Measurements from ENCODE around the gene SPIN1.

The SPIN1 gene

GRCh38 chr9:88481933-88482332 is 93.7 kb downstream of the SPIN1 start:
- TF ChIP-seq CTCF (IDR thresholded peaks at IDR 0.05; ENCODE audit: low read depth, low read length, missing control alignments): no peak
- no peak for DNase-seq (ENCODE audit: extremely low read depth, low read depth)
- H3K4me3 ChIP-seq (replicated peaks; ENCODE audit: low read depth, low read length): no peak overlapping the region

- no peak for DNase-seq (ENCODE audit: extremely low read depth, low read depth)
- TF ChIP-seq CTCF (IDR thresholded peaks at IDR 0.05; ENCODE audit: low read depth, low read length, missing control alignments): no peak
- no peak overlapping the region for H3K4me3 ChIP-seq (replicated peaks; ENCODE audit: low read depth, low read length)
Measured at GRCh38 chr9:88488166-88488565, 99.9 kb downstream of the SPIN1 start.

GRCh38 chr9:88494983-88495721 is 106.9 kb downstream of the SPIN1 start:
- no peak overlapping the region for H3K4me3 ChIP-seq (replicated peaks; ENCODE audit: low read depth, low read length)
- no peak for TF ChIP-seq CTCF (IDR thresholded peaks at IDR 0.05; ENCODE audit: low read depth, low read length, missing control alignments)
- DNase-seq (ENCODE audit: extremely low read depth, low read depth): no peak

- TF ChIP-seq CTCF (IDR thresholded peaks at IDR 0.05; ENCODE audit: low read depth, low read length, missing control alignments): no peak
- DNase-seq (ENCODE audit: extremely low read depth, low read depth): no peak
- H3K4me3 ChIP-seq (replicated peaks; ENCODE audit: low read depth, low read length): no peak overlapping the region
Measured at GRCh38 chr9:88497224-88497623, 109.0 kb downstream of the SPIN1 start.

- TF ChIP-seq CTCF (IDR thresholded peaks at IDR 0.05; ENCODE audit: low read depth, low read length, missing control alignments): no peak
- DNase-seq (ENCODE audit: extremely low read depth, low read depth): no peak
- H3K4me3 ChIP-seq (replicated peaks; ENCODE audit: low read depth, low read length): no peak overlapping the region
Measured at GRCh38 chr9:88498880-88499279, 110.6 kb downstream of the SPIN1 start.

- DNase-seq (ENCODE audit: extremely low read depth, low read depth): no peak
- TF ChIP-seq CTCF (IDR thresholded peaks at IDR 0.05; ENCODE audit: low read depth, low read length, missing control alignments): no peak
Measured at GRCh38 chr9:88501086-88501485, 112.8 kb downstream of the SPIN1 start.

GRCh38 chr9:88502552-88503034 is 114.3 kb downstream of the SPIN1 start:
- DNase-seq (ENCODE audit: extremely low read depth, low read depth): no peak
- no peak for TF ChIP-seq CTCF (IDR thresholded peaks at IDR 0.05; ENCODE audit: low read depth, low read length, missing control alignments)

More at GRCh38 chr9:88501086-88501485, 112.8 kb downstream of the SPIN1 start:
- no peak overlapping the region for H3K4me3 ChIP-seq (replicated peaks; ENCODE audit: low read depth, low read length)

More at GRCh38 chr9:88502552-88503034, 114.3 kb downstream of the SPIN1 start:
- no peak overlapping the region for H3K4me3 ChIP-seq (replicated peaks; ENCODE audit: low read depth, low read length)
